Measurements from ENCODE around the gene OSBPL3. TPM values are rescaled to one million over a fixed set of nuclear protein-coding genes. Genes with fewer than 3 reads are reported as not detected.

Gene OSBPL3
- polyA plus RNA-seq, 3 donors, result 2.6 to 9.2 (median 3.7) TPM

GRCh38 chr7:24903559-24903958 is 76.4 kb downstream of the OSBPL3 start:
- Histone ChIP-seq H2AFZ (ENCODE audit: insufficient read depth, low read depth, low read length, poor library complexity, severe bottlenecking) (no peak overlapping the region), H3K79me2 (ENCODE audit: insufficient read depth, low read length) (no peaks in the 10 kb centered on the region), H3K9ac (ENCODE audit: insufficient read depth, low read length, poor library complexity, severe bottlenecking) (no peak overlapping the region), H3K4me2 (replicated peaks; ENCODE audit: extremely low read depth, low read length, poor library complexity, severe bottlenecking) (no peak overlapping the region), H3K4me1 (ENCODE audit: control insufficient read depth in 1 of 2, insufficient read depth in 2 of 2, low read length in 2 of 2) (no peaks in the 10 kb centered on the region), H3K9me3 (replicated peaks in 1 of 2; ENCODE audit: control insufficient read depth in 1 of 2, insufficient read depth in 1 of 2, low read length in 2 of 2) (no peaks in the 10 kb centered on the region), H3K4me3 (replicated peaks in 1 of 3; ENCODE audit: low read depth in 2 of 3, low read length in 3 of 3) (no peak overlapping the region), H3K27ac (ENCODE audit: low read depth in 1 of 2, low read length in 2 of 2) (no peak overlapping the region), H3K36me3 (replicated peaks in 1 of 2; ENCODE audit: control insufficient read depth in 1 of 2, insufficient read depth in 2 of 2, low read length in 2 of 2) (no peaks in the 10 kb centered on the region), H4K20me1 (ENCODE audit: insufficient read depth, low read length) (no peaks in the 10 kb centered on the region), H3K27me3 (ENCODE audit: control insufficient read depth in 2 of 2, insufficient read depth in 2 of 2, low read length in 2 of 2) (no peaks in the 10 kb centered on the region)
- Mint-ChIP-seq H3K36me3 (no peaks in the 10 kb centered on the region), H3K4me3 (no peak overlapping the region), H3K9me3 (peaks cover 0 to 2% (median 0%) of the 10 kb centered on the region in 7 donors), H3K27ac (no peak overlapping the region), H3K27me3 (ENCODE audit: low read depth in 3 of 3) (no peaks in the 10 kb centered on the region), H3K4me1 (peaks cover 20% of the 10 kb centered on the region)
- no peak for TF ChIP-seq CTCF (IDR thresholded peaks at IDR 0.05)
- intact Hi-C loops (cut with micrococcal nuclease), result no loop called here
- DNase-seq, result no peak
- no CpG with 5 or more reads among the region's 3 CpGs for WGBS (ENCODE audit: insufficient coverage)

GRCh38 chr7:24902931-24903330 is 77.0 kb downstream of the OSBPL3 start:
- no peak overlapping the region for H3K27ac ChIP-seq (ENCODE audit: low read depth in 1 of 2, low read length in 2 of 2)
- H3K27me3 ChIP-seq (ENCODE audit: control insufficient read depth in 2 of 2, insufficient read depth in 2 of 2, low read length in 2 of 2), result no peaks in the 10 kb centered on the region
- no peak overlapping the region for H3K9ac ChIP-seq (ENCODE audit: insufficient read depth, low read length, poor library complexity, severe bottlenecking)
- H4K20me1 ChIP-seq (ENCODE audit: insufficient read depth, low read length), result no peaks in the 10 kb centered on the region
- H3K4me3 ChIP-seq (replicated peaks in 1 of 3; ENCODE audit: low read depth in 2 of 3, low read length in 3 of 3), result no peak overlapping the region
- H3K79me2 ChIP-seq (ENCODE audit: insufficient read depth, low read length), result no peaks in the 10 kb centered on the region
- no CpG with 5 or more reads among the region's 2 CpGs for WGBS (ENCODE audit: insufficient coverage)
- H3K9me3 ChIP-seq (replicated peaks in 1 of 2; ENCODE audit: control insufficient read depth in 1 of 2, insufficient read depth in 1 of 2, low read length in 2 of 2), result no peaks in the 10 kb centered on the region
- no peak for TF ChIP-seq CTCF (IDR thresholded peaks at IDR 0.05)
- no peak overlapping the region for H3K27ac Mint-ChIP-seq
- H3K4me1 ChIP-seq (ENCODE audit: control insufficient read depth in 1 of 2, insufficient read depth in 2 of 2, low read length in 2 of 2), result no peaks in the 10 kb centered on the region
- no peaks in the 10 kb centered on the region for H3K27me3 Mint-ChIP-seq (ENCODE audit: low read depth in 3 of 3)
- no peak overlapping the region for H2AFZ ChIP-seq (ENCODE audit: insufficient read depth, low read depth, low read length, poor library complexity, severe bottlenecking)
- no peak for DNase-seq
- H3K4me3 Mint-ChIP-seq, result no peak overlapping the region
- no peak overlapping the region for H3K4me2 ChIP-seq (replicated peaks; ENCODE audit: extremely low read depth, low read length, poor library complexity, severe bottlenecking)
- no peaks in the 10 kb centered on the region for H3K36me3 Mint-ChIP-seq
- intact Hi-C loops (cut with micrococcal nuclease), result no loop called here
- peaks cover 20% of the 10 kb centered on the region for H3K4me1 Mint-ChIP-seq
- H3K36me3 ChIP-seq (replicated peaks in 1 of 2; ENCODE audit: control insufficient read depth in 1 of 2, insufficient read depth in 2 of 2, low read length in 2 of 2), result no peaks in the 10 kb centered on the region
- H3K9me3 Mint-ChIP-seq, result peaks cover 0 to 2% (median 0%) of the 10 kb centered on the region in 7 donors
